ENCODE measurements around the gene ZGLP1. TPM values are rescaled to one million over a fixed set of nuclear protein-coding genes. Genes with fewer than 3 reads are reported as not detected.

ZGLP1 gene
- total RNA-seq, 1 experiment from 2014 or later = 1.3 TPM

DNA sequence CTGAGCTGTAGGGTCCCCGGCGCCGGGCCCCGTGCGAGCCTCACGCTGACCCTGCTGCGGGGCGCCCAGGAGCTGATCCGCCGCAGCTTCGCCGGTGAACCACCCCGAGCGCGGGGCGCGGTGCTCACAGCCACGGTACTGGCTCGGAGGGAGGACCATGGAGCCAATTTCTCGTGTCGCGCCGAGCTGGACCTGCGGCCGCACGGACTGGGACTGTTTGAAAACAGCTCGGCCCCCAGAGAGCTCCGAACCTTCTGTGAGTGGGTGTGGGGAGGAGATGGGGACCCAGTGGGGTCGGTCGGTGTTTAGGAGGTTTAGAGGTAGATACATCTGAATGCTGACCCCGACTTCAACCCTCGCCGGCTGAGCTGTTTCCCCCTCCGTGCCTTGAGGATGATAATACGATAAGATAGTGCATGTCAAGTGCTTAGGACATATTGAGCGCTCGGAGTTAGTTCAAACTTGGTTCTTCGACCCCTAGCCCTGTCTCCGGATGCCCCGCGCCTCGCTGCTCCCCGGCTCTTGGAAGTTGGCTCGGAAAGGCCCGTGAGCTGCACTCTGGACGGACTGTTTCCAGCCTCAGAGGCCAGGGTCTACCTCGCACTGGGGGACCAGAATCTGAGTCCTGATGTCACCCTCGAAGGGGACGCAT lies 17.9 kb downstream of the ZGLP1 start:
- Histone ChIP-seq H3K27ac (ENCODE audit: low read length) (peak overlapping the region; percentile 63), H3K4me1 (ENCODE audit: control insufficient read depth, insufficient read depth, low read length) (peaks cover 5% of the 10 kb centered on the region; the same call in 1 of the 2 replicates), H3K9me3 (ENCODE audit: control insufficient read depth, insufficient read depth, low read depth, low read length) (no peaks in the 10 kb centered on the region), H3K27me3 (ENCODE audit: control insufficient read depth, insufficient read depth, low read length) (no peaks in the 10 kb centered on the region), H3K36me3 (ENCODE audit: control insufficient read depth, insufficient read depth, low read length) (no peaks in the 10 kb centered on the region), H3K4me3 (ENCODE audit: low read depth in 2 of 2, low read length in 2 of 2) (peak overlapping the region; percentile 53 to 79)
- ChIA-PET CTCF (interaction anchor here (0.7 kb wide), 1 partner anchor 685 kb away, joined by 5 read pairs; no protein-coding TSS in a partner anchor), POLR2A (interaction anchor here (0.5 to 1.1 kb wide), 3 partner anchors 21 to 87 kb away, joined by 3 to 12 read pairs (median 4); partner anchors contain the start of gene ICAM1)
- intact Hi-C loops (cut with micrococcal nuclease; ENCODE audit: unreplicated experiment) = no loop called here
- ATAC-seq (peak; percentile 3; the same call in 1 of the 2 replicates), DNase-seq (ENCODE audit: low read depth, low spot score) (no peak)
- TF ChIP-seq TCF7L2 (IDR thresholded peaks at IDR 0.05; ENCODE audit: low read depth, low read length) (no peak), POLR2AphosphoS5 (IDR thresholded peaks at IDR 0.05; ENCODE audit: low read depth, low read length) (no peak), SIN3A (IDR thresholded peaks at IDR 0.05; ENCODE audit: borderline replicate concordance, insufficient read depth, low read depth, low read length) (no peak)
- TF ChIP-seq, protein P1, sequence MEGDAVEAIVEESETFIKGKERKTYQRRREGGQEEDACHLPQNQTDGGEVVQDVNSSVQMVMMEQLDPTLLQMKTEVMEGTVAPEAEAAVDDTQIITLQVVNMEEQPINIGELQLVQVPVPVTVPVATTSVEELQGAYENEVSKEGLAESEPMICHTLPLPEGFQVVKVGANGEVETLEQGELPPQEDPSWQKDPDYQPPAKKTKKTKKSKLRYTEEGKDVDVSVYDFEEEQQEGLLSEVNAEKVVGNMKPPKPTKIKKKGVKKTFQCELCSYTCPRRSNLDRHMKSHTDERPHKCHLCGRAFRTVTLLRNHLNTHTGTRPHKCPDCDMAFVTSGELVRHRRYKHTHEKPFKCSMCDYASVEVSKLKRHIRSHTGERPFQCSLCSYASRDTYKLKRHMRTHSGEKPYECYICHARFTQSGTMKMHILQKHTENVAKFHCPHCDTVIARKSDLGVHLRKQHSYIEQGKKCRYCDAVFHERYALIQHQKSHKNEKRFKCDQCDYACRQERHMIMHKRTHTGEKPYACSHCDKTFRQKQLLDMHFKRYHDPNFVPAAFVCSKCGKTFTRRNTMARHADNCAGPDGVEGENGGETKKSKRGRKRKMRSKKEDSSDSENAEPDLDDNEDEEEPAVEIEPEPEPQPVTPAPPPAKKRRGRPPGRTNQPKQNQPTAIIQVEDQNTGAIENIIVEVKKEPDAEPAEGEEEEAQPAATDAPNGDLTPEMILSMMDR (IDR thresholded peaks at IDR 0.05) = no peak
- TF ChIP-seq, protein P2, sequence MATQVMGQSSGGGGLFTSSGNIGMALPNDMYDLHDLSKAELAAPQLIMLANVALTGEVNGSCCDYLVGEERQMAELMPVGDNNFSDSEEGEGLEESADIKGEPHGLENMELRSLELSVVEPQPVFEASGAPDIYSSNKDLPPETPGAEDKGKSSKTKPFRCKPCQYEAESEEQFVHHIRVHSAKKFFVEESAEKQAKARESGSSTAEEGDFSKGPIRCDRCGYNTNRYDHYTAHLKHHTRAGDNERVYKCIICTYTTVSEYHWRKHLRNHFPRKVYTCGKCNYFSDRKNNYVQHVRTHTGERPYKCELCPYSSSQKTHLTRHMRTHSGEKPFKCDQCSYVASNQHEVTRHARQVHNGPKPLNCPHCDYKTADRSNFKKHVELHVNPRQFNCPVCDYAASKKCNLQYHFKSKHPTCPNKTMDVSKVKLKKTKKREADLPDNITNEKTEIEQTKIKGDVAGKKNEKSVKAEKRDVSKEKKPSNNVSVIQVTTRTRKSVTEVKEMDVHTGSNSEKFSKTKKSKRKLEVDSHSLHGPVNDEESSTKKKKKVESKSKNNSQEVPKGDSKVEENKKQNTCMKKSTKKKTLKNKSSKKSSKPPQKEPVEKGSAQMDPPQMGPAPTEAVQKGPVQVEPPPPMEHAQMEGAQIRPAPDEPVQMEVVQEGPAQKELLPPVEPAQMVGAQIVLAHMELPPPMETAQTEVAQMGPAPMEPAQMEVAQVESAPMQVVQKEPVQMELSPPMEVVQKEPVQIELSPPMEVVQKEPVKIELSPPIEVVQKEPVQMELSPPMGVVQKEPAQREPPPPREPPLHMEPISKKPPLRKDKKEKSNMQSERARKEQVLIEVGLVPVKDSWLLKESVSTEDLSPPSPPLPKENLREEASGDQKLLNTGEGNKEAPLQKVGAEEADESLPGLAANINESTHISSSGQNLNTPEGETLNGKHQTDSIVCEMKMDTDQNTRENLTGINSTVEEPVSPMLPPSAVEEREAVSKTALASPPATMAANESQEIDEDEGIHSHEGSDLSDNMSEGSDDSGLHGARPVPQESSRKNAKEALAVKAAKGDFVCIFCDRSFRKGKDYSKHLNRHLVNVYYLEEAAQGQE (IDR thresholded peaks at IDR 0.05; ENCODE audit: insufficient read depth in 1 of 2, low read depth in 2 of 2, low read length in 1 of 2) = no peak
- in situ Hi-C loops (cut with HindIII; ENCODE audit: low pct_unique_long_range_greater_than_20kb, low sequenced_read_pairs) = no loop called here
- TSS peak; percentile 67 for BruUV-seq (replicated peaks)

DNA sequence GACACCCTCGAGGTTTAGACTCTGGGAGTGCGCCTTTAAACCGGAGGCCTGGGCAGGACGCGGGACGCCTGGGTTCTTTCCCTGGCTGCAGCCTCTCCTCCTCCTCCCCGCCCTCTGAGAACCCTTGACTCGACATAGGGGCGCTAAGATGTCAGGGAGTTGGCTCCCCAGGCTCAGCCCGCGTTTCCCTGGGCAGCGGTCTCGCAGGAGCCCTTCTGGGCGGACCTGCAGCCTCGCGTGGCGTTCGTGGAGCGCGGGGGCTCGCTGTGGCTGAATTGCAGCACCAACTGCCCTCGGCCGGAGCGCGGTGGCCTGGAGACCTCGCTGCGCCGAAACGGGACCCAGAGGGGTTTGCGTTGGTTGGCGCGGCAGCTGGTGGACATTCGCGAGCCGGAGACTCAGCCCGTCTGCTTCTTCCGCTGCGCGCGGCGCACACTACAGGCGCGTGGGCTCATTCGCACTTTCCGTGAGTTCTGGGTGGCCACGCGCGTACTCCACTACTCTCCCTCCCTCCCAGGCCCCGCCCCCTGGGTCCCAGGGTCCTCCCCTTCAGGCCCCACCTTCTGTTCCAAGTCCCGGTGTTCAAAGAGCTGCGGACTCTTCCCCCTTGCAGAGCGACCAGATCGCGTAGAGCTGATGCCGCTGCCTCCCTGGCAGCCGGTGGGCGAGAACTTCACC lies 18.6 kb downstream of the ZGLP1 start:
- intact Hi-C loops (cut with micrococcal nuclease; ENCODE audit: unreplicated experiment) = no loop called here
- peaks cover 11% of the 10 kb centered on the region; the same call in 1 of the 2 replicates for H3K4me1 ChIP-seq (ENCODE audit: control insufficient read depth, insufficient read depth, low read length)
- H3K27ac ChIP-seq (ENCODE audit: low read length) = peak overlapping the region; percentile 79
- CTCF ChIA-PET = interaction anchor here (0.7 kb wide), 1 partner anchor 686 kb away, joined by 5 read pairs; no protein-coding TSS in a partner anchor
- in situ Hi-C loops (cut with HindIII; ENCODE audit: low pct_unique_long_range_greater_than_20kb, low sequenced_read_pairs) = no loop called here
- DNase-seq (ENCODE audit: low read depth, low spot score) (no peak), ATAC-seq (peak; percentile 57)
- TF ChIP-seq SIN3A (IDR thresholded peaks at IDR 0.05; ENCODE audit: borderline replicate concordance, insufficient read depth, low read depth, low read length) = 0 out of 2 replicates have a peak, but pooled peaks have one; percentile 27
- TF ChIP-seq, protein P2 (IDR thresholded peaks at IDR 0.05; ENCODE audit: insufficient read depth in 1 of 2, low read depth in 2 of 2, low read length in 1 of 2) = no peak
- TF ChIP-seq TCF7L2 (IDR thresholded peaks at IDR 0.05; ENCODE audit: low read depth, low read length) = no peak
- POLR2A ChIA-PET = interaction anchor here (0.6 to 2.6 kb wide), 3 partner anchors 20 to 88 kb away, joined by 3 to 11 read pairs (median 4); partner anchors contain the start of gene ICAM1
- H3K36me3 ChIP-seq (ENCODE audit: control insufficient read depth, insufficient read depth, low read length) = no peaks in the 10 kb centered on the region
- H3K4me3 ChIP-seq (ENCODE audit: low read depth in 2 of 2, low read length in 2 of 2) = peak overlapping the region; percentile 53 to 79
- H3K27me3 ChIP-seq (ENCODE audit: control insufficient read depth, insufficient read depth, low read length) = no peaks in the 10 kb centered on the region
- BruUV-seq (replicated peaks) = no TSS peak
- H3K9me3 ChIP-seq (ENCODE audit: control insufficient read depth, insufficient read depth, low read depth, low read length) = no peaks in the 10 kb centered on the region

Data from Panc1 (cell line).